ENCODE data around the gene TATDN2.
A peak's percentile ranks its signal among the peaks of the same experiment; 100 is the strongest.
"Not testable (repeated sequence)": the region's sequence is repeated elsewhere in the genome, so short reads cannot be mapped to it uniquely, and the experiment has no call there.

TATDN2 gene

GRCh38 chr3:10235551-10235950 lies 12.7 kb upstream of the TATDN2 start:
- no peak for DNase-seq

DNA sequence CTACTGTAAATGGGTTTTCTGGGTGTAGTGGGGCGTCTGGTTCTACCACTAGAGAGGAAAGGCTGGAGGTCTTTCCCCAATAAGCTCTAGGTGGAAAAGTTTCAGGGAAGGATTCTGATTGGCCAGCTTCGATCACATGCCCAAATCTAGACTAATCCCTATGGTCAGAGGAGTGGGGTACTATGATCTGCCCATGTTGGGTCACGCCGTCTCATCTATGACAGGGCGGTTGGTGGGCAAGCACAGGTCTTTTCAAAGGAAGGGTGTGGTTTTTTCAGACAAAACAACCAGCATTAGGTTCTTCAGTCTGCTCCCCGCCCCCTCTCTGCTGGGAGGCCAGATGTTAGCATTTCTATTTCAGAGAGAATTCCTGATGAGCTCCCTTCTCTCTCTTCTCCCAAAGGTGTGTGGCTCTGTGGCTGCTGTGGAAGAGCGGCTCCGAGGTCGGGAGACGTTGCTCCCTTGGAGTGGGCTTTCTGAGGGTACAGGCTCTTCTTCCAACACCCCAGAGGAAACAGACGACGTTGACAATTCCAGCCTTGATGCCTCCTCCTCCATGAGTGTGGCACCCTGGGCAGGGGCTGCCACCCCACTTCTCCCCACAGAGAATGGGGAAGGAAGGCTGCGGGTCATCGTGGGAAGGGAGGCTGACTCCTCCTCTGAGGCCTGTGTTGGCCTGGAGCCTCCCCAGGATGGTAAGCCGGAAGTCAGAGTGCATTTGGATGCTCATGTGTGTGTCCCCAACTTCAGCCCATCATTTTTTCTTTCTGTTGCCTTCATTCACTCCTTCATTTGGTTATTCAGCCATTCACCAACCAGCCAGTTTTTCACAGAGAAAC lies 9.7 kb upstream of the TATDN2 start:
- no peak for DNase-seq

DNA sequence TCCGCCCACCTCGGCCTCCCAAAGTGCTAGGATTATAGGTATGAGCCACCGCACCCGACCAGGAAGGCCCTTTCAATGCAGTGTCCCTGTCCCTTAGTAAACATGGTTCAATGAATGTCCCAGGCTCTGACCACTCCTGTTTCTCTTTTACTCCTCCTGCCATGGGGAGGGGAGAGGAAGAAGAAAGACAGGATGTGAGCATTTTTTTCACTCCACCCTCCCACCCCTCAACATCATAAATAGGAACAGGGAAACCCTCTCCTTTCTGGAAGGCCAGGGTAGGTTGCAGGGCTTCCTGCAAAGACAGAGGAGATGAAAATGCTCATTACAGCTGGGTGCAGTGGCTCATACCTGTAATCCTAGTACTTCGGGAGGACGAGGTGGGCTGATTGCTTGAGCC lies 7.5 kb upstream of the TATDN2 start:
- no peak for DNase-seq

- no peak for DNase-seq
These were observed 5.8 kb upstream of the TATDN2 start for GRCh38 chr3:10242182-10243065.

- DNase-seq: no peak
These were observed 4.2 kb upstream of the TATDN2 start for GRCh38 chr3:10244009-10244408.

DNA sequence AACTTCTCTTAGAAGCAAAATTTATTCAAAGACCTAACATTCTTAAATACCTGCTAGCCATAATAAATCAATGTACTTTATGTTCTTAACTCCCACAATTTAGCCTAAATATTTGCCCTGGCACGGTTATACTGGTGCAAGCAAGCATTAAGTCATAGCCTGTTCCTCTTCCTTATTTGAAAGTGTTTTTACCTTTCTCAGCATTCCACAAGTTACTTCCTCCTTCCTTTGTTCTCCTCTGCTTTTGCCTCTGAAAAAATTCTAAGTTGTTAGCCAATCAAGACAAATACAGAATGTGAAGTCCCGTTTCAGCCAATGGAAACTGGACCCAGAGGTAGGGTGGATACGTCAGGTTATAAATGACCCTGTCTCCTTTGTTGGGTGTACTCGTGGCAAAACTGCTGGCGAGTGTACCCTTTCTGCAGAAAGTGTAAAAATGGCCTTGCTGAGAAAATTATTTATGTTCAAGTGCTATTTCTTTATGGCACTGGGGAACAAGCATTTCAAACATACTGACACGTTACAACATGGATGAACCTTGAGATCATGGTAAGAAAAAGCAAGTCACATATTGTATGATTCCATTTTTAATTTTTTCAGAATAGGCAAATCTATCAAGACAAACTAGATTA lies 3.1 kb upstream of the TATDN2 start:
- no peak for DNase-seq

DNA sequence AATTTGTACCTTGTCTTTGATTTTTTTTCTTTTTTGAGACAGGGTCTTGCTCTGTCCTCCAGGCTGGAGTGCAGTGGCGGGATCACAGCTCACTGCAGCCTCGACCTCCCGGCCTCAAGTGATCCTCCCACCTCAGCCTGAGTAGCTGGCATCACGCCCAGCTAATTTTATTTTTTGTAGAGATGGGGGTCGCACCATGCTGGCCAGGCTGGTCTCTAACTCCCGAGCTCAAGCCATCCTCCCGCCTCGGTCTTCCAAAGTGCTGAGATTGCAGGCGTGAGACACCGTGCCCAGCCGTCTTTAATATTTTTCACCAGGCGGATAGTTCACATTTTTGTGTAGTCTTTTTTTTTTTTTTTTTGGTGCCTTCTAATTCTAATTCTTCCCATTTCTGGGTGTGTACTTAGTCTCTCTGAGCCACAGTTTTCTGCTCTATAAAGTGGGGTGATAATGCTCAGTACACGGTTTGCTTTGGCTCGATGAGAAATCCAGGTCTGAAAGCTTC lies 528 bp upstream of the TATDN2 start:
- DNase-seq: no peak

DNA sequence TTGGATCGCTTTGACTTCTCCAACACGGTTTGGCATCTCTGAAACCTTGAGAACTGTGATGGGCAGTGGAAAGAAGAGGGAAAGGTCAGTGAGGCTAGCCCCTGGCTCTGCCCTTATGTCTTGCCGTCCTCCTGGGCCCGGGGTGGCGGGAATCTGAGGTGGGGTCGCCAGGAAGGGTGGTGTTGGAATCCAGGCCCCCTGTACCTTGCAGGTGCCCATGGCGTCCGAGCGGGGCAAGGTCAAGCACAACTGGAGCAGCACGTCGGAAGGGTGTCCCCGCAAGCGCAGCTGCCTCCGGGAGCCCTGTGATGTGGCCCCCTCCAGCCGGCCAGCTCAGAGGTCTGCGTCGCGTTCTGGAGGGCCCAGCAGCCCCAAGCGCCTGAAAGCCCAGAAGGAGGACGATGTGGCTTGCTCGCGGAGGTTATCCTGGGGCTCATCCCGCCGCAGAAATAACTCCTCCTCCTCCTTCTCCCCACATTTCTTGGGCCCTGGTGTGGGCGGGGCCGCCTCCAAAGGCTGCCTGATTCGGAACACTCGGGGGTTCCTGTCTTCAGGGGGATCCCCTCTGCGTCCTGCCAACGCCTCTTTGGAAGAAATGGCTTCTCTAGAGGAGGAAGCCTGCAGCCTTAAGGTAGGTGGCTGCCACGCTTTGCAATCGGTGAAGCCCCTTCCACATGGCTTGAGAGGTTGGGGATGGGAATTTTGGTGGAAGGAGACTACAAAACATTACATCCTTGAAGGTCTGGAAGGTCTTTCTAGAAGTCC lies 907 bp downstream of the TATDN2 start:
- DNase-seq: peak in 1 of 2 experiments; percentile 33

GRCh38 chr3:10249833-10250232 lies 1.6 kb downstream of the TATDN2 start:
- DNase-seq: no peak

GRCh38 chr3:10251006-10251405 lies 2.7 kb downstream of the TATDN2 start:
- DNase-seq: no peak

DNA sequence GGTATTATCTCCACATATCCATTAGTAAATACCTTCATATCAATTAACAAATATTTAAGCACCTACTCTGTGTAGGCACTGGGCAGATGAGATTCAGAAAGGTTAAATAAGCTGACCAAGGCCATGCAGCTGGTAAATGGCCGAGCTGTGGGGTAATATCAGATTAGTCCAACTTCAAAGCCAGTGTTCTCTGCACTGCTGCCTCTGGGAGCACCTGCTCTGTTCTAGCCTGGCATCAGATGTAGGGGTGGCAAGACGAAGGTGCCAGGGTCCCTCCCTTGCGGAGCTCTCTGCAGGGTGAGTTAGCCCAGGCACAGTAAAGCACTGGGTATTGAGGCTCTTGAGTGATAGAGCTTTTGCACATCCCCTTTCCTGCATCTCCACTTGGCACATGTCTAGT lies 5.5 kb downstream of the TATDN2 start:
- no peak for DNase-seq

GRCh38 chr3:10255835-10256234 lies 7.6 kb downstream of the TATDN2 start:
- DNase-seq: no peak

GRCh38 chr3:10259036-10259435 lies 10.8 kb downstream of the TATDN2 start:
- DNase-seq: no peak

- no peak for DNase-seq
These were observed 11.5 kb downstream of the TATDN2 start for GRCh38 chr3:10259798-10260197.

- no peak for DNase-seq
These were observed 12.0 kb downstream of the TATDN2 start for GRCh38 chr3:10260211-10260701.

DNA sequence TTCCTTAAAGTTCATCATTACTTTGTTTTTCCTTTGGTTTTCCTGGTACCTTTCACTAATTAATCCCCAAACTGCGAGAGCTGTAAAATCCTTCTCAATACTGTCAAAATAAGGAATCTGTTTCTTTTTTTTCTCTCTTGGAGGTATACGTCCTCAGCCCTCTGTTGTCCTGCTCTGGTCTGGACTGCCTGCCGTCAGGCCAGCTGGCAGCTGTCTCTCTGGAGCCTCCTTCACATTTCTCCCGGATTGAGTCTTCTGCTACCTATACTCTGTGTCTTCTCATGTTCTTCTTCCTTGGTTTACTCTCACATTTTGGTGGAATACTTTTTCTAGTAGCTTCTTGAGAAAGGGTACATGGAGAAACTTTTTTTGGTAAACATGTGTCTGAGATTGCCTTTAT lies 13.8 kb downstream of the TATDN2 start:
- DNase-seq: no peak

- peak in 1 of 2 experiments; percentile 48 for DNase-seq
These were observed 15.5 kb downstream of the TATDN2 start for GRCh38 chr3:10263646-10264363.

DNA sequence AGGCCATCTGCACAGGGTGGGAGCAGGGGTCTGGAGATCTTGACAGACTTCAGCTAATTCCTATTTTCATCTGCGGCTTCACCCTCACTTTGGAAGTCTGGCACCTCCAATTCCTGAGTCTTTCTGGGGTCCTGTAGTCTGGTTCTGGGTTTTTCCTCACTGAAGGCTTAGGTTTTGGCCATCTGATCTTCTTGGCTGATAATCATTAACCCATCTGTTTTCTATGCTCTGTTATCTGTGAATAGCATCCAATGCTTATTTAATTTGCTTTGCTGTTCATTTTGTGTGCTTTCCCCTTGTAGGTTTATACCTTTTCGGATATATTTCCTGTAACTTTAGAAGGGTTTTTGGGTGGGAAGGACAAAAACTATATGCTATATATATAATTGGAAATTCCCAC lies 17.6 kb downstream of the TATDN2 start:
- no peak for DNase-seq

DNA sequence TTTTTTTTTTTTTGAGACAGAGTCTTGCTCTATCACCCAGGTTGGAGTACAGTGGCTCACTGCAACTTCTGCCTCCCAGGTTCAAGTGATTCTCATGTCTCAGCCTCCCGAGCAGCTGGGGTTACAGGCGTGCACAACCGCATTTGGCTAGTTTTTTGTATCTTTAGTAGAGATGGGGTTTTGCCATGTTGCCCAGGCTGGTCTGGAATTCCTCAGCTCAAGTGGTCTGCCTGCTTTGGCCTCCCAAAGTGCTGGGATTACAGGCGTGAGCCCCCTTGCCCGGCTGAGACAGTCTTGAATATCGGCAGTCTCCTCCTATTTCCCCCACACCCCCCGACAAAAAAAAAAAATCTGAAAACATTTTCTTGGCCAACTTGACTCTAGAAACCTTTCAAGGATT lies 18.7 kb downstream of the TATDN2 start:
- not testable (repeated sequence) for DNase-seq

DNA sequence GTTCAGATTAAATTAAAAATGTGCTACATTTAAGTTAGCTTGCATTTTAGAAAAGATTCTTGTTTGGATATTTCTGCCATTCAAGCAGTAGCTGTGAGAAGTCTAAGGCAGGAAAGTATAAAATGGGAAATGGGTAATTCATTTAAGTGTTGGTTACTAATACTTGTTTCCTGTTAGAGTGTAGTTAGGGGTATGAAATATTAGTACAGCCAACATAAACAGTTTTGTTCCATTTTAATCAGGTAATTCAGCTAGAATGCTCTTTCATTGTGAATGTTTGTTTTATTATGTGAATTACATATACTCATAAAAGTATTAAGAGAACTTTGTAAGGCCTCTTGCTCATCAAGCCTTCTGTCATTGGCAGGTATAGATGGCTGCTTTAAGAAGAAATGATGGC lies 19.9 kb downstream of the TATDN2 start:
- no peak for DNase-seq

DNA sequence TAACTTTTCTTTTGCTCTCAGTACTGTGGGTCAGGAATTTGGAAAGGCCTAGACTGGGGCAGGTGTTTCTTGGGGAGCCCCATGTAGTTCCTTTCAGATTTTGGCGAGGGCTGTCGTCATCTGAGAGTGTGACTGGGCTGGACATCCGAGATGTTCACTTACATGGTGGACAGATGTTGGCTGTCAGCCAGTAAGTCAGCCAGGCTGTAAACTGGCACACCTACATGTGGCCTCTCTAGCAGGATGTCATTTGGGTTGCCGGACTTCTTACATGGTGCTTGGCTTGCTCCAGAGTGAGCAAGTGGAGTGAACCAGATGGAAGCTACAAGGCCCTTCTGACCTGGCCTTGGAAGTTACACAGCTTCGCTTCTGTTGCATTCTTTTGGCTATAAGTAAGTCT lies 20.7 kb downstream of the TATDN2 start:
- no peak for DNase-seq

GRCh38 chr3:10269443-10269842 lies 21.2 kb downstream of the TATDN2 start:
- DNase-seq: no peak
